Ascending aorta (tissue), 2 donors: ENCODE measurements around the gene KCNMA1. TPM values are rescaled to one million over a fixed set of nuclear protein-coding genes. Genes with fewer than 3 reads are reported as not detected.
A peak's percentile ranks its signal among the peaks of the same experiment; 100 is the strongest.

Experiments
- DNase-seq, 2 donors: peaks; one replicate each; pipeline ENCODE4 v3.0.0-alpha.2; 2019; ENCODE audit warnings: low spot score in 2 of 2
- H3K27ac ChIP-seq, 2 donors: fragments of 200-600 bp; sonication (generic); one replicate each; pipeline ENCODE4 v1.5.1; 2016 to 2017; ENCODE audit warnings: mild to moderate bottlenecking in 1 of 2
- H3K27me3 ChIP-seq: fragments of 200-600 bp; sonication (generic); one replicate; pipeline ENCODE4 v1.5.1; 2017
- H3K36me3 ChIP-seq, 2 donors: fragments of 200-600 bp; sonication (generic); one replicate each; pipeline ENCODE4 v1.5.1; 2016
- H3K4me1 ChIP-seq, 2 donors: fragments of 200-600 bp; sonication (generic); one replicate each; pipeline ENCODE4 v1.5.1; 2016 to 2017; ENCODE audit warnings: mild to moderate bottlenecking in 1 of 2
- H3K4me3 ChIP-seq, 2 donors: fragments of 200-600 bp; sonication (generic); one replicate each; pipeline ENCODE4 v1.5.1; 2016 to 2017; ENCODE audit warnings: mild to moderate bottlenecking in 1 of 2
- H3K9me3 ChIP-seq, 2 donors: fragments of 200-600 bp; sonication (generic); one replicate each; pipeline ENCODE4 v1.5.1; 2016
- intact Hi-C: fragments of 100-400 bp; cut with DNase I; formaldehyde crosslinking; loops from one replicate; pipeline ENCODE4 v1.15.1; 2023
- total RNA-seq: library from RNA; depleted of rRNA; stranded (reverse); fragments of >200 nt; gene quantifications from one replicate; pipeline ENCODE4 v1.1.0, GENCODE V29; 2016
- TF ChIP-seq, protein P1 (sequence below), 3 experiments: fragments of 200-600 bp in 2 of 3; fragments of 450-650 bp in 1 of 3; sonication (generic) in 2 of 3; IDR thresholded peaks; one replicate each; pipeline ENCODE4 v1.5.1; 2016 to 2019; ENCODE audit warnings: antibody characterized with exemption in 3 of 3, mild to moderate bottlenecking in 1 of 3, moderate library complexity in 1 of 3

The KCNMA1 gene
- total RNA-seq, 1 donor from 2014 or later, result 28.6 TPM

DNA sequence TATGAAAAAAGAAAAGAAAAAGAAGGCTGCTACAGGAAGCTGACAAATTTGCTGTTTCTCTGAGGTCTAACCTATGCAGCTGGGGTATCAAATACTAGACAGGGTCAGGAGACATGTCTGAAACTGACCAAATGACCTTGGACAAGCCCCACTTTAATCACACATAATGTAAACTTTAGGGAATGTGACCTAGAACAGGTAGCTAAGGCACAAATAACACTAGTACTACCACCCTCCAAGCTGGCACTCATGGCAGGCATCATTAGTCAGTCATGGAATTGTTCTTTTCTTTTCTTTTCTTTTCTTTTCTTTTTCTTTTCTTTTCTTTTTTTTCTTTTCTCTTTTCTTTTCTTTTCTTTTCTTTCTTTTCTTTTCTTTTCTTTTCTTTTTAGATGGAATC lies 250.4 kb downstream of the KCNMA1 start:
- H3K27me3 ChIP-seq, result no peaks in the 10 kb centered on the region
- no peak overlapping the region for H3K4me3 ChIP-seq
- no peaks in the 10 kb centered on the region for H3K36me3 ChIP-seq
- DNase-seq, result peak in 1 of 2 donors; percentile 59
- peaks cover 8 to 63% of the 10 kb centered on the region in 2 donors for H3K4me1 ChIP-seq
- H3K27ac ChIP-seq, result peak overlapping the region; percentile 93 to 94
- intact Hi-C loops, result loop anchor here (5.0 kb wide), 2 partner anchors 35 to 85 kb away; no protein-coding TSS in a partner anchor
- no peaks in the 10 kb centered on the region for H3K9me3 ChIP-seq
- TF ChIP-seq, protein P1, sequence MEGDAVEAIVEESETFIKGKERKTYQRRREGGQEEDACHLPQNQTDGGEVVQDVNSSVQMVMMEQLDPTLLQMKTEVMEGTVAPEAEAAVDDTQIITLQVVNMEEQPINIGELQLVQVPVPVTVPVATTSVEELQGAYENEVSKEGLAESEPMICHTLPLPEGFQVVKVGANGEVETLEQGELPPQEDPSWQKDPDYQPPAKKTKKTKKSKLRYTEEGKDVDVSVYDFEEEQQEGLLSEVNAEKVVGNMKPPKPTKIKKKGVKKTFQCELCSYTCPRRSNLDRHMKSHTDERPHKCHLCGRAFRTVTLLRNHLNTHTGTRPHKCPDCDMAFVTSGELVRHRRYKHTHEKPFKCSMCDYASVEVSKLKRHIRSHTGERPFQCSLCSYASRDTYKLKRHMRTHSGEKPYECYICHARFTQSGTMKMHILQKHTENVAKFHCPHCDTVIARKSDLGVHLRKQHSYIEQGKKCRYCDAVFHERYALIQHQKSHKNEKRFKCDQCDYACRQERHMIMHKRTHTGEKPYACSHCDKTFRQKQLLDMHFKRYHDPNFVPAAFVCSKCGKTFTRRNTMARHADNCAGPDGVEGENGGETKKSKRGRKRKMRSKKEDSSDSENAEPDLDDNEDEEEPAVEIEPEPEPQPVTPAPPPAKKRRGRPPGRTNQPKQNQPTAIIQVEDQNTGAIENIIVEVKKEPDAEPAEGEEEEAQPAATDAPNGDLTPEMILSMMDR (IDR thresholded peaks at IDR 0.05), result no peak

DNA sequence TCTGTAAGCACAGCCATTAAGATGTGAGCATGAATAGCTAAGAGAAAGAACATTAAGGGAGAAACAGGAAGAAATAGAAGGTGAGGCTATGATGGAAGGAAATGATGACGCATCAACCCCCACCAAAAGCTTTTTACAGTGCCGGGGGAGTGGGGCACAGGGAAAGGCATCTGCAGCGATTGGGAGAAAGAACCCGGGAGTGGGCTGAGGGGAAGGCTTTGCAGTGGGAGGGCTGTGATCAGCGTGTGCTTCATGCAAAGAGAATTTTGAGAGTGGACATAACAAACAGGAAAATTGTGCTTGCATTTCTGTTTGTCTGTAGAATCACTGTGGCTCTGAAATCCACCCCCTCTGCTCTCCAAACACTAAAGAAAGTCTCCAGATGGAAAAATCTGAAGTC lies 250.8 kb downstream of the KCNMA1 start:
- TF ChIP-seq, protein P1 (IDR thresholded peaks at IDR 0.05), result no peak
- Histone ChIP-seq H3K36me3 (no peaks in the 10 kb centered on the region), H3K4me3 (no peak overlapping the region), H3K4me1 (peaks cover 8 to 61% of the 10 kb centered on the region in 2 donors), H3K27ac (peak overlapping the region; percentile 93 to 94), H3K27me3 (no peaks in the 10 kb centered on the region), H3K9me3 (no peaks in the 10 kb centered on the region)
- intact Hi-C loops, result loop anchor here (5.0 kb wide), 2 partner anchors 35 to 85 kb away; no protein-coding TSS in a partner anchor
- peak in 1 of 2 donors; percentile 75 for DNase-seq

GRCh38 chr10:77386365-77386764 lies 251.2 kb downstream of the KCNMA1 start:
- peak overlapping the region; percentile 93 to 94 for H3K27ac ChIP-seq
- TF ChIP-seq, protein P1 (IDR thresholded peaks at IDR 0.05), result no peak
- DNase-seq, result peak in 1 of 2 donors; percentile 9
- H3K4me3 ChIP-seq, result no peak overlapping the region
- H3K9me3 ChIP-seq, result no peaks in the 10 kb centered on the region
- peaks cover 8 to 57% of the 10 kb centered on the region in 2 donors for H3K4me1 ChIP-seq
- no peaks in the 10 kb centered on the region for H3K36me3 ChIP-seq
- intact Hi-C loops, result loop anchor here (5.0 kb wide), 2 partner anchors 34 to 84 kb away; no protein-coding TSS in a partner anchor
- H3K27me3 ChIP-seq, result no peaks in the 10 kb centered on the region

DNA sequence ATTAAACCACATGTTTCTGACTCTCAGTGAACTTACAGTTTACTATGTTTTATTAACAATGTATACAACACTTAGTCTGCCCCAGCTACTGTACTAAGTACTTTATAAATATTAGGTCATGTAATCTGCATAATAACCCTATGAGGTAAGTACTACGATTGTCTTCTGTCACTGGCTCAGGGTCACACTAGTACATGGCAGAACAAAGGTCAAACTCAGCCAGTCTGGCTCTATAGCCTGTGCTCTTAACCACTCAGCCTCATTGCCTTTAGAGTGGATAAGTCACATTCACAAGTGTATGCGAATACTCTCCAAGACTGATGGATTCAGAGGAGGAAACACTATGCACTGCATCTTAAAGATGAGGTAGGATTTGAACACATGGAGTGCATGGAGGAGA lies 252.3 kb downstream of the KCNMA1 start:
- H3K4me3 ChIP-seq, result no peak overlapping the region
- intact Hi-C loops, result loop anchor here (5.0 kb wide), 2 partner anchors 33 to 83 kb away; no protein-coding TSS in a partner anchor
- H3K27me3 ChIP-seq, result no peaks in the 10 kb centered on the region
- no peaks in the 10 kb centered on the region for H3K36me3 ChIP-seq
- TF ChIP-seq, protein P1 (IDR thresholded peaks at IDR 0.05), result no peak
- peak in 1 of 2 donors; percentile 3 for DNase-seq
- H3K9me3 ChIP-seq, result no peaks in the 10 kb centered on the region
- peak overlapping the region; percentile 93 to 94 for H3K27ac ChIP-seq
- peaks cover 3 to 49% of the 10 kb centered on the region in 2 donors for H3K4me1 ChIP-seq

DNA sequence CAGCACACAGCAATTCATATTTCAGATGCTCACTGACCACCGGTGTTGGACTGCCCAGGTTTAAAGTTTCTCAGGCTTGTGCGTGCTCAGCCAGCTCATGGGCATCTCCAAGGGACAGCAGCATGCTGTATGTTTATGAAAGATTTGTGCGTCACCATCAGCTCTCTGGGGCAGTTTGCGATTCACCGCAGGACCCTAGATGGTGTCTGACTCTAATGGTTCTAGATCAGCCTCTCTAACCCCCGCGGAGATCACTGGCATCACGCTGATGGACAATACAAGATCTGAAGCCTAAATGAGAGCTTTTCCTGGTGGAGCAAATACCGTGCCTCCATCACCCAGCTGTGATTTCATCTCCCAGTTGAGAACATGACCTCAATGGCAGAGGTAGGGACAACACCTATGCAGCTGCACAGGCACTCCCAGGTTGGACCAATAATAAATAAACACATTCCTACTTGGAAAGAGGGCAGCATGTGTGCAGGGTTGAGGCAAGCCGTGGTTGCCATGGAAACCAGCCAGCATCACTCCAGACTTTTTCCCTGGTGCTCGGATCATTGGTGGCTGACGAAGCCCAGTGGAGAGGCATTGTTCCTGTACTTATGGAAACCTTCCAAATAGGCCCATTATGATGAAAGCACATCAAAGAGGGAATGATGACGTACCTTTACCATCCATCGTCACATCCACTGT lies 253.6 kb downstream of the KCNMA1 start:
- peak overlapping the region in 1 of 2 donors; percentile 94 for H3K27ac ChIP-seq
- peak in 1 of 2 donors; percentile 72 for DNase-seq
- H3K9me3 ChIP-seq, result no peaks in the 10 kb centered on the region
- H3K4me1 ChIP-seq, result peaks cover 3 to 36% of the 10 kb centered on the region in 2 donors
- H3K36me3 ChIP-seq, result no peaks in the 10 kb centered on the region
- H3K27me3 ChIP-seq, result no peaks in the 10 kb centered on the region
- TF ChIP-seq, protein P1 (IDR thresholded peaks at IDR 0.05), result no peak
- no peak overlapping the region for H3K4me3 ChIP-seq
- intact Hi-C loops, result no loop called here
